Measurements from ENCODE around the gene IPPK.

GRCh38 chr9:92616655-92617111 is 53.2 kb downstream of the IPPK start:
- no peak for TF ChIP-seq POLR2AphosphoS5 (IDR thresholded peaks at IDR 0.05; ENCODE audit: low read depth, low read length)
- TF ChIP-seq, protein P1, sequence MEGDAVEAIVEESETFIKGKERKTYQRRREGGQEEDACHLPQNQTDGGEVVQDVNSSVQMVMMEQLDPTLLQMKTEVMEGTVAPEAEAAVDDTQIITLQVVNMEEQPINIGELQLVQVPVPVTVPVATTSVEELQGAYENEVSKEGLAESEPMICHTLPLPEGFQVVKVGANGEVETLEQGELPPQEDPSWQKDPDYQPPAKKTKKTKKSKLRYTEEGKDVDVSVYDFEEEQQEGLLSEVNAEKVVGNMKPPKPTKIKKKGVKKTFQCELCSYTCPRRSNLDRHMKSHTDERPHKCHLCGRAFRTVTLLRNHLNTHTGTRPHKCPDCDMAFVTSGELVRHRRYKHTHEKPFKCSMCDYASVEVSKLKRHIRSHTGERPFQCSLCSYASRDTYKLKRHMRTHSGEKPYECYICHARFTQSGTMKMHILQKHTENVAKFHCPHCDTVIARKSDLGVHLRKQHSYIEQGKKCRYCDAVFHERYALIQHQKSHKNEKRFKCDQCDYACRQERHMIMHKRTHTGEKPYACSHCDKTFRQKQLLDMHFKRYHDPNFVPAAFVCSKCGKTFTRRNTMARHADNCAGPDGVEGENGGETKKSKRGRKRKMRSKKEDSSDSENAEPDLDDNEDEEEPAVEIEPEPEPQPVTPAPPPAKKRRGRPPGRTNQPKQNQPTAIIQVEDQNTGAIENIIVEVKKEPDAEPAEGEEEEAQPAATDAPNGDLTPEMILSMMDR (IDR thresholded peaks at IDR 0.05), result no peak
